Measurements from ENCODE around the gene CIAO3.
"Not testable (repeated sequence)": the region's sequence is repeated elsewhere in the genome, so short reads cannot be mapped to it uniquely, and the experiment has no call there.

The CIAO3 gene

GRCh38 chr16:760545-761343 is 19.9 kb upstream of the CIAO3 start, which contains the start of gene MSLN:
Gene MSLN (plus strand): TSS chr16:760734. CDS start chr16:762681, 1,947 bp downstream.
- DNase-seq (ENCODE audit: low read depth, low spot score) = no peak
- no peaks in the 10 kb centered on the region; the same call in 1 of the 2 replicates for H3K4me1 ChIP-seq (ENCODE audit: control insufficient read depth, insufficient read depth, low read length)
- no peak within 1 kb of the TSS for H3K4me3 ChIP-seq (ENCODE audit: low read length)
- no peaks in the 10 kb centered on the region for H3K27me3 ChIP-seq (ENCODE audit: control insufficient read depth, insufficient read depth, low read length)
- no peaks in the 10 kb centered on the region; the same call in 1 of the 2 replicates for H3K36me3 ChIP-seq (ENCODE audit: control insufficient read depth, insufficient read depth, low read length)
- WGBS (ENCODE audit: insufficient coverage, insufficient read length) = no CpG with 5 or more reads among the region's 37 CpGs
- H3K9me3 ChIP-seq (ENCODE audit: control insufficient read depth, insufficient read depth, low read length) = no peaks in the 10 kb centered on the region
- no peak within 1 kb of the TSS for H3K27ac ChIP-seq (ENCODE audit: low read length)

GRCh38 chr16:760065-760464 is 19.3 kb upstream of the CIAO3 start:
- H3K9me3 ChIP-seq (ENCODE audit: control insufficient read depth, insufficient read depth, low read length) = no peaks in the 10 kb centered on the region
- H3K4me1 ChIP-seq (ENCODE audit: control insufficient read depth, insufficient read depth, low read length) = no peaks in the 10 kb centered on the region; the same call in 1 of the 2 replicates
- no peak overlapping the region for H3K27ac ChIP-seq (ENCODE audit: low read length)
- no peaks in the 10 kb centered on the region; the same call in 1 of the 2 replicates for H3K36me3 ChIP-seq (ENCODE audit: control insufficient read depth, insufficient read depth, low read length)
- WGBS (ENCODE audit: insufficient coverage, insufficient read length) = no CpG with 5 or more reads among the region's 15 CpGs
- DNase-seq (ENCODE audit: low read depth, low spot score) = no peak
- H3K4me3 ChIP-seq (ENCODE audit: low read length) = no peak overlapping the region
- no peaks in the 10 kb centered on the region for H3K27me3 ChIP-seq (ENCODE audit: control insufficient read depth, insufficient read depth, low read length)

- Histone ChIP-seq H3K4me3 (ENCODE audit: low read length) (no peak overlapping the region), H3K9me3 (ENCODE audit: control insufficient read depth, insufficient read depth, low read length) (no peaks in the 10 kb centered on the region), H3K4me1 (ENCODE audit: control insufficient read depth, insufficient read depth, low read length) (no peaks in the 10 kb centered on the region; the same call in 1 of the 2 replicates), H3K27ac (ENCODE audit: low read length) (no peak overlapping the region), H3K36me3 (ENCODE audit: control insufficient read depth, insufficient read depth, low read length) (no peaks in the 10 kb centered on the region; the same call in 1 of the 2 replicates), H3K27me3 (ENCODE audit: control insufficient read depth, insufficient read depth, low read length) (no peaks in the 10 kb centered on the region)
- DNase-seq (ENCODE audit: low read depth, low spot score) = no peak
- WGBS (ENCODE audit: insufficient coverage, insufficient read length) = no CpG with 5 or more reads among the region's 34 CpGs
These were observed 18.5 kb upstream of the CIAO3 start for GRCh38 chr16:759110-759910.

DNA sequence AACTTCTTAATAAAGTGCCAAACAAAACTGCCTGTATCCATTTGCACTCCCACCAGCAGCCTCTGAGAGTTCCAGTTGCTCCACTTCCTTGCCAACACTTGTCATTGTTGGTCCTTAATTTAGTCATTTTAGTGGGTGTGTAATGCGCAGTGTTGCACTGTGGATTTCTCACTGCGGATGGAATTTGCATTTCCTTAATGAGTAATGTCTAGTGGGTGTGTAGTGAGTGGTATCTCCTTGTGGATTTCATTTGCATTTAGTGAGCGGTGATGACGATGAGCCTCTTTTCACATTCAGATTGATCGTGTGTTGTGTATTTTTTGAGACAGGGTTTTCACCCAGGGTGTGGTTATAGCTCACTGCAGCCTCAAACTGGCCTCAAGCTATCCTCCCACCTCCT is 15.6 kb upstream of the CIAO3 start:
- Histone ChIP-seq H3K27ac (ENCODE audit: low read length) (no peak overlapping the region), H3K4me1 (ENCODE audit: control insufficient read depth, insufficient read depth, low read length) (peaks cover 3% of the 10 kb centered on the region), H3K36me3 (ENCODE audit: control insufficient read depth, insufficient read depth, low read length) (no peaks in the 10 kb centered on the region; the same call in 1 of the 2 replicates), H3K4me3 (ENCODE audit: low read length) (no peak overlapping the region), H3K9me3 (ENCODE audit: control insufficient read depth, insufficient read depth, low read length) (no peaks in the 10 kb centered on the region), H3K27me3 (ENCODE audit: control insufficient read depth, insufficient read depth, low read length) (no peaks in the 10 kb centered on the region)
- no CpG with 5 or more reads among the region's 5 CpGs for WGBS (ENCODE audit: insufficient coverage, insufficient read length)
- no peak for DNase-seq (ENCODE audit: low read depth, low spot score)

DNA sequence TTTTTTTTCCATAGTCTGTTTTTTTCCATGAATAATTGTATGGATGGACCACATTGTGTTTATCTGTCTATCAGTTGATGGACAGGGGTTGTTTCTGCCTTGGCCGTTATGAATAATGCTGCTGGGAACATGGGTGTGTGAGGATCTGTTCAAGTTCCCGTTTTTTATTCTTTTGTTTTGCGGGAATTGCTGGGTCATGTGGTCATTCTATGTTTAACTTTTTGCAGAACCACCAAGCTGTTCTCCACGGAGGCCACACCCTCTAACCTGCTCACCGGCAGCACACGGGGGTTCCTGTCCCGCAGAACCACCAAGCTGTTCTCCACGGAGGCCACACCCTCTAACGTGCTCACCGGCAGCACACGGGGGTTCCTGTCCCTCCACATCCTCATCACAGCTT is 13.9 kb upstream of the CIAO3 start:
- Histone ChIP-seq H3K9me3 (ENCODE audit: control insufficient read depth, insufficient read depth, low read length) (no peaks in the 10 kb centered on the region), H3K36me3 (ENCODE audit: control insufficient read depth, insufficient read depth, low read length) (no peaks in the 10 kb centered on the region; the same call in 1 of the 2 replicates), H3K27me3 (ENCODE audit: control insufficient read depth, insufficient read depth, low read length) (no peaks in the 10 kb centered on the region), H3K4me3 (ENCODE audit: low read length) (no peak overlapping the region), H3K27ac (ENCODE audit: low read length) (no peak overlapping the region), H3K4me1 (ENCODE audit: control insufficient read depth, insufficient read depth, low read length) (peaks cover 3% of the 10 kb centered on the region)
- no CpG with 5 or more reads among the region's 11 CpGs for WGBS (ENCODE audit: insufficient coverage, insufficient read length)
- no peak for DNase-seq (ENCODE audit: low read depth, low spot score)

GRCh38 chr16:754121-754607 is 13.4 kb upstream of the CIAO3 start:
- H3K27ac ChIP-seq (ENCODE audit: low read length); H3K4me3 ChIP-seq (ENCODE audit: low read length); H3K36me3 ChIP-seq (ENCODE audit: control insufficient read depth, insufficient read depth, low read length); H3K27me3 ChIP-seq (ENCODE audit: control insufficient read depth, insufficient read depth, low read length); H3K4me1 ChIP-seq (ENCODE audit: control insufficient read depth, insufficient read depth, low read length); DNase-seq (ENCODE audit: low read depth, low spot score); H3K9me3 ChIP-seq (ENCODE audit: control insufficient read depth, insufficient read depth, low read length): not testable (repeated sequence)
- WGBS (ENCODE audit: insufficient coverage, insufficient read length) = no CpG with 5 or more reads among the region's 11 CpGs

- no peaks in the 10 kb centered on the region for H3K9me3 ChIP-seq (ENCODE audit: control insufficient read depth, insufficient read depth, low read length)
- H3K4me1 ChIP-seq (ENCODE audit: control insufficient read depth, insufficient read depth, low read length) = peaks cover 3% of the 10 kb centered on the region
- no peaks in the 10 kb centered on the region; the same call in 1 of the 2 replicates for H3K36me3 ChIP-seq (ENCODE audit: control insufficient read depth, insufficient read depth, low read length)
- H3K4me3 ChIP-seq (ENCODE audit: low read length) = no peak overlapping the region
- no peaks in the 10 kb centered on the region for H3K27me3 ChIP-seq (ENCODE audit: control insufficient read depth, insufficient read depth, low read length)
- no CpG with 5 or more reads among the region's 10 CpGs for WGBS (ENCODE audit: insufficient coverage, insufficient read length)
- no peak overlapping the region for H3K27ac ChIP-seq (ENCODE audit: low read length)
- no peak for DNase-seq (ENCODE audit: low read depth, low spot score)
These were observed 11.2 kb upstream of the CIAO3 start for GRCh38 chr16:752007-752312.

DNA sequence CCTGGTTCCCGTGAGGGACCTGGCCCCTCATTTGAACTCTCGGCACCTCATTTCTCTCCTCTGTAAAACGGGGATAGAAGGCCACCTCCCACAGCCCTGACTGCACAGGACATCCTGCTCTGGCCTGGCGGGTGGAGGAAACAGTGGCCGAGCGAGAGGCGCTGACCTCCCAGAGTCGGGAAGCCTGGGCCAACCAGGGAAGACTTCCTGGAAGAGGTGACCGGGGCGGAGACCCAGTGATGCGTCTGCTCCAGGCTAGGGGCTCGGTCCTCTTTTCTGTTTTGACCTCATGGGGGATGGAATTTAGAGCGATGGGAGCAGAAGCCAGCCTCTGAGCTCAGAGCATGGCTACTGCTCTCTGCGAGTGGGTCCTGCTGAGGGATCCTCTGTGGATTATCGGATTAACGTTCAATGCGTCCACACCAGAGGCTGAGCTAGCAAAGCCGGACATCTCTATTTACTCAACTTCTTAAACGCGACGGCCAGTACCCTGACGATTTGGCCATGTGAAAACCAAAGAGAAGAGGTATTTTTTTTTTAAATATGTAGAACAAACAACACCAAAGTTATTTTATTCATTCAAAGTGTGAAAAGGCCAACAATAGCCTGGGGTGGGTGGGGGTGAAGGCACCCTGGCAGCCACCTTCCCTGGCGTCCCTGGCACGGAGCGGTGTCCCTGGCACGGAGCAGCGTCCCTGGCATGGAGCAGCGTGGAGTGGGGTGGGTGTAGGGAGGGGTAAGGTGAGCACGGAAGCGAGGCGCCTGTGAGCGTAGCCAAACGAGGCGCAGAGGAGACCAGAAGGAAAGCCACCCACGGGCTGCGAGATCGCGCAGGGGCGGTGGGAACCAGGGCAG is 10.6 kb upstream of the CIAO3 start:
- Histone ChIP-seq H3K27ac (ENCODE audit: low read length) (no peak overlapping the region), H3K4me3 (ENCODE audit: low read length) (no peak overlapping the region), H3K4me1 (ENCODE audit: control insufficient read depth, insufficient read depth, low read length) (peaks cover 3% of the 10 kb centered on the region), H3K27me3 (ENCODE audit: control insufficient read depth, insufficient read depth, low read length) (no peaks in the 10 kb centered on the region), H3K9me3 (ENCODE audit: control insufficient read depth, insufficient read depth, low read length) (no peaks in the 10 kb centered on the region), H3K36me3 (ENCODE audit: control insufficient read depth, insufficient read depth, low read length) (no peaks in the 10 kb centered on the region; the same call in 1 of the 2 replicates)
- no CpG with 5 or more reads among the region's 39 CpGs for WGBS (ENCODE audit: insufficient coverage, insufficient read length)
- DNase-seq (ENCODE audit: low read depth, low spot score) = no peak

DNA sequence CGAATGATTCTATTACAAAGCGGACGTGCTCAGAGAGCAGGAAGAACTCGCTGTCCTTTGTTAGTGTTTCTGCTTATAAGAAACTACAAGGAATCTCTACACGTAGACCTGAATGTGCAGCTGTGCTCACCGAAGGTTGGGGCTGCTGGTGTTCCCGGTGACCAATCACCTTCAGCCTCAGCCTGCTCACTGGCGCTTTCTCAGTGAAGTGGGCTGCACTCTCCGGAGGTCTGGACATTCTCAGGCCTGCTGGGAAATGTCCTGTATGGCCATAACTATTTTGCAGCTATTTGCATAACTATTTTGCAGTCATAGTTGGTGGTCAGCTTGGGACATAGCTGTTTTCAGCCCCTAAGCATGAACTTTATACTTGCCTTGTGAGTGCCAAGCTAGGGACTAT is 9.7 kb upstream of the CIAO3 start:
- H3K27me3 ChIP-seq (ENCODE audit: control insufficient read depth, insufficient read depth, low read length) = no peaks in the 10 kb centered on the region
- no peak overlapping the region for H3K4me3 ChIP-seq (ENCODE audit: low read length)
- no peak overlapping the region for H3K27ac ChIP-seq (ENCODE audit: low read length)
- peaks cover 3% of the 10 kb centered on the region for H3K4me1 ChIP-seq (ENCODE audit: control insufficient read depth, insufficient read depth, low read length)
- H3K36me3 ChIP-seq (ENCODE audit: control insufficient read depth, insufficient read depth, low read length) = no peaks in the 10 kb centered on the region; the same call in 1 of the 2 replicates
- DNase-seq (ENCODE audit: low read depth, low spot score) = no peak
- WGBS (ENCODE audit: insufficient coverage, insufficient read length) = no CpG with 5 or more reads among the region's 9 CpGs
- no peaks in the 10 kb centered on the region for H3K9me3 ChIP-seq (ENCODE audit: control insufficient read depth, insufficient read depth, low read length)

GRCh38 chr16:749010-749409 is 8.2 kb upstream of the CIAO3 start:
- WGBS (ENCODE audit: insufficient coverage, insufficient read length) = no CpG with 5 or more reads among the region's 6 CpGs
- Histone ChIP-seq H3K36me3 (ENCODE audit: control insufficient read depth, insufficient read depth, low read length) (no peaks in the 10 kb centered on the region; the same call in 1 of the 2 replicates), H3K27me3 (ENCODE audit: control insufficient read depth, insufficient read depth, low read length) (no peaks in the 10 kb centered on the region), H3K4me3 (ENCODE audit: low read length) (no peak overlapping the region), H3K9me3 (ENCODE audit: control insufficient read depth, insufficient read depth, low read length) (no peaks in the 10 kb centered on the region), H3K4me1 (ENCODE audit: control insufficient read depth, insufficient read depth, low read length) (peaks cover 3% of the 10 kb centered on the region), H3K27ac (ENCODE audit: low read length) (no peak overlapping the region)
- DNase-seq (ENCODE audit: low read depth, low spot score) = no peak
